Endothelial cell of umbilical vein (primary cell): Measurements from ENCODE around the gene SUMF1. TPM values are rescaled to one million over a fixed set of nuclear protein-coding genes. Genes with fewer than 3 reads are reported as not detected.

ENCODE experiments used
- BruUV-seq: library from RNA; stranded (reverse); fragments of 400-500 nt; replicated peaks from 2 replicates; lab custom pipeline; 2021; lab: Mats Ljungman, UMichigan
- CTCF ChIA-PET: fragments of 300-600, 350-600 bp; sonication (Branson Sonifier 250); formaldehyde crosslinking; loops from one replicate; lab custom pipeline; 2021; ENCODE audit warnings: antibody characterized with exemption, inconsistent platforms; lab: Charles Lee
- POLR2A ChIA-PET: fragments of 300-600, 350-600 bp; sonication (Branson Sonifier 250); formaldehyde crosslinking; loops from one replicate; lab custom pipeline; 2021; ENCODE audit warnings: antibody characterized with exemption, inconsistent platforms; lab: Charles Lee
- DNase-seq: peaks from one replicate; pipeline ENCODE4 v3.0.0-alpha.2; 2011; ENCODE audit warnings: low read depth, low spot score
- FAIRE-seq: peaks from 2 replicates; lab custom pipeline; 2011; peaks lifted over from hg19 to GRCh38; lab: Jason Lieb, UNC
- H2AFZ ChIP-seq: 2 replicates; pipeline ENCODE4 v1.6.0; 2012; ENCODE audit warnings: low read depth, low read length, control low read depth, inconsistent platforms
- H3K27ac ChIP-seq: 2 replicates; pipeline ENCODE4 v1.5.1; 2011; ENCODE audit warnings: low read depth, mild to moderate bottlenecking, control low read depth, low read length, moderate library complexity; ENCODE audit not compliant: insufficient read depth
- H3K27me3 ChIP-seq, 2 experiments: 2 replicates each; pipeline versions ENCODE4 v1.6.0 to v1.6.1; 2011; ENCODE audit warnings: low read length in 2 of 2, mixed read lengths in 1 of 2; ENCODE audit not compliant: control insufficient read depth in 2 of 2, insufficient read depth in 2 of 2
- H3K36me3 ChIP-seq, 2 experiments: 2 replicates in 1 of 2; 3 replicates in 1 of 2; pipeline ENCODE4 v1.5.1; 2011; ENCODE audit warnings: low read length in 2 of 2, mild to moderate bottlenecking in 1 of 2, moderate library complexity in 1 of 2; ENCODE audit not compliant: control insufficient read depth in 2 of 2, insufficient read depth in 2 of 2; ENCODE audit errors: extremely low read depth in 1 of 2
- H3K4me1 ChIP-seq: 3 replicates; pipeline ENCODE4 v1.5.1; 2011; ENCODE audit warnings: mild to moderate bottlenecking, low read length; ENCODE audit not compliant: control insufficient read depth, insufficient read depth; ENCODE audit errors: extremely low read depth
- H3K4me2 ChIP-seq: 2 replicates; pipeline ENCODE4 v1.6.1; 2011; ENCODE audit warnings: low read length, control low read depth, mixed read lengths; ENCODE audit not compliant: insufficient read depth
- H3K4me3 ChIP-seq, 3 experiments: fragments of 200-600 bp in 1 of 3; sonication (generic), shearing (Covaris generic) in 1 of 3; replicated peaks in 1 of 3; 2 replicates each; pipeline ENCODE4 v1.5.1; 2011 to 2016; ENCODE audit warnings: control low read depth in 3 of 3, low read length in 3 of 3, mild to moderate bottlenecking in 2 of 3, inconsistent platforms in 1 of 3, low read depth in 1 of 3, moderate library complexity in 1 of 3; ENCODE audit not compliant: insufficient read depth in 1 of 3
- H3K79me2 ChIP-seq: 2 replicates; pipeline ENCODE4 v1.6.0; 2012; ENCODE audit warnings: low read length, inconsistent platforms; ENCODE audit not compliant: control insufficient read depth, insufficient read depth
- H3K9ac ChIP-seq: replicated peaks from 2 replicates; pipeline ENCODE3; 2011; ENCODE audit warnings: low read length, control low read depth; ENCODE audit not compliant: insufficient read depth; ENCODE audit errors: extremely low read depth
- H3K9me1 ChIP-seq: replicated peaks from 3 replicates; pipeline ENCODE4 v1.6.0; 2011; ENCODE audit warnings: mild to moderate bottlenecking, low read length; ENCODE audit not compliant: control insufficient read depth, insufficient read depth; ENCODE audit errors: extremely low read depth
- H3K9me3 ChIP-seq: replicated peaks from 2 replicates; pipeline ENCODE4 v1.5.1; 2012; ENCODE audit warnings: low read length, inconsistent platforms; ENCODE audit not compliant: control insufficient read depth, insufficient read depth
- H4K20me1 ChIP-seq: replicated peaks from 2 replicates; pipeline ENCODE3; 2011; ENCODE audit warnings: mild to moderate bottlenecking, low read length; ENCODE audit not compliant: control insufficient read depth, insufficient read depth; ENCODE audit errors: extremely low read depth
- CTCF ChIP-seq, 2 donors: IDR thresholded peaks; 1 replicate in 1 of 2; 2 replicates in 1 of 2; pipeline ENCODE4 v1.5.1; 2011; ENCODE audit warnings: low read length in 2 of 2, mild to moderate bottlenecking in 2 of 2, moderate library complexity in 2 of 2, control low read depth in 1 of 2, inconsistent platforms in 1 of 2, low read depth in 1 of 2; ENCODE audit not compliant: insufficient read depth in 1 of 2; ENCODE audit errors: extremely low read depth in 1 of 2
- EZH2 ChIP-seq: IDR thresholded peaks from 2 replicates; pipeline ENCODE4 v1.6.1; 2012; ENCODE audit warnings: borderline replicate concordance, low read depth, mild to moderate bottlenecking, moderate library complexity, low read length, inconsistent platforms; ENCODE audit not compliant: severe bottlenecking
- FOS ChIP-seq: IDR thresholded peaks from 2 replicates; pipeline ENCODE4 v1.6.1; 2011; ENCODE audit warnings: mild to moderate bottlenecking, low read length, moderate library complexity, borderline replicate concordance; ENCODE audit not compliant: insufficient read depth
- GATA2 ChIP-seq: IDR thresholded peaks from 2 replicates; pipeline ENCODE4 v1.7.0; 2011; ENCODE audit warnings: low read depth, mild to moderate bottlenecking, moderate library complexity, mixed read lengths, low read length; ENCODE audit not compliant: insufficient read length, insufficient read depth
- JUN ChIP-seq: IDR thresholded peaks from 2 replicates; pipeline ENCODE4 v1.6.1; 2011; ENCODE audit warnings: borderline replicate concordance, low read depth; ENCODE audit not compliant: insufficient read length, insufficient read depth
- MYC ChIP-seq: IDR thresholded peaks from one replicate; pipeline ENCODE4 v1.6.1; 2011; ENCODE audit warnings: mild to moderate bottlenecking, low read depth, low read length
- POLR2A ChIP-seq: IDR thresholded peaks from 2 replicates; pipeline ENCODE4 v1.6.1; 2012; ENCODE audit warnings: low read depth, mild to moderate bottlenecking, control low read depth, low read length
- POLR2AphosphoS5 ChIP-seq: IDR thresholded peaks from 2 replicates; pipeline ENCODE4 v1.6.1; 2012; ENCODE audit warnings: low read depth, mild to moderate bottlenecking, control low read depth, low read length, moderate library complexity; ENCODE audit not compliant: insufficient read depth
- dilution Hi-C: fragments of 300-500 bp; cut with MboI; formaldehyde crosslinking; loops from one replicate; pipeline ENCODE4 v1.15.0; 2019; ENCODE audit warnings: low sequenced_read_pairs; ENCODE audit not compliant: extremely low pct_ligation_motif_present
- intact Hi-C: fragments of 100-400 bp; cut with micrococcal nuclease; formaldehyde crosslinking; loops from one replicate; pipeline ENCODE4 v1.10.0; 2022
- polyA plus RNA-seq, 4 experiments: library from polyadenylated mRNA; depleted of rRNA in 3 of 4; stranded (reverse) in 3 of 4; unstranded in 1 of 4; fragments of >200 nt; gene quantifications; 2 replicates each; pipeline versions ENCODE4 v1.2.1 to v1.2.3, GENCODE V29; 2011 to 2012; ENCODE audit warnings: missing spikeins in 1 of 4
- total RNA-seq: library from RNA; stranded (reverse); gene quantifications from 2 replicates; pipeline ENCODE4 v1.2.3, GENCODE V29; 2021
- TF ChIP-seq, protein P1 (sequence below): IDR thresholded peaks from 2 replicates; pipeline ENCODE4 v1.6.1; 2011; ENCODE audit not compliant: insufficient read depth, insufficient read length

Gene SUMF1
- total and polyA plus RNA-seq, 2 donors (not counting 3 experiments of a cell fraction or from before 2014, with no cell fraction given) = 31.5 to 46.8 TPM

DNA sequence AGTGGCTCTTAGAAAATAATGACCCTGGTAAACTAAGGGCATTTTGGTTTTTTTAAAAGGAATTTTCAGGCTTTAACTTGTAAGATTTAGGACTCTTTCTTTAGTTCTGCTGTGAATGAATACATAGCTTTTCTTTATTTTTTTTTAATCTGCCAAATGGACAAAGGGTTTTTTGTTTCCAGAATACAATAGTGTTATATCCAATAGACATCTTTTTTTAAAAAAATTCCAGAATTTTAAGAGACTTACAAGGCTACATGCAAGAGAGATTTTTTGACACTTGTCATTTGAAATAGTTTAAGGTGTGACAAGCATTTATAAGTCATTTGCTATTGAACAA, 125.8 kb downstream of the SUMF1 start:
- Histone ChIP-seq H3K4me1 (no peaks in the 10 kb centered on the region), H3K4me3 (no peak overlapping the region), H3K36me3 (no peaks in the 10 kb centered on the region), H4K20me1 (no peaks in the 10 kb centered on the region), H3K27ac (no peak overlapping the region), H3K9ac (no peak overlapping the region), H3K27me3 (no peaks in the 10 kb centered on the region), H3K9me1 (no peaks in the 10 kb centered on the region), H3K9me3 (no peaks in the 10 kb centered on the region), H3K79me2 (no peaks in the 10 kb centered on the region), H3K4me2 (no peak overlapping the region), H2AFZ (no peak overlapping the region)
- BruUV-seq = no TSS peak
- DNase-seq (no peak), FAIRE-seq (no peak)
- ChIA-PET CTCF (interaction anchor here (2.0 to 5.2 kb wide), 2 partner anchors 10 to 292 kb away, joined by 10 to 37 read pairs; no protein-coding TSS in a partner anchor), POLR2A (no interaction called here)
- intact Hi-C loops = no loop called here
- TF ChIP-seq MYC = no peak
- dilution Hi-C loops = no loop called here

DNA sequence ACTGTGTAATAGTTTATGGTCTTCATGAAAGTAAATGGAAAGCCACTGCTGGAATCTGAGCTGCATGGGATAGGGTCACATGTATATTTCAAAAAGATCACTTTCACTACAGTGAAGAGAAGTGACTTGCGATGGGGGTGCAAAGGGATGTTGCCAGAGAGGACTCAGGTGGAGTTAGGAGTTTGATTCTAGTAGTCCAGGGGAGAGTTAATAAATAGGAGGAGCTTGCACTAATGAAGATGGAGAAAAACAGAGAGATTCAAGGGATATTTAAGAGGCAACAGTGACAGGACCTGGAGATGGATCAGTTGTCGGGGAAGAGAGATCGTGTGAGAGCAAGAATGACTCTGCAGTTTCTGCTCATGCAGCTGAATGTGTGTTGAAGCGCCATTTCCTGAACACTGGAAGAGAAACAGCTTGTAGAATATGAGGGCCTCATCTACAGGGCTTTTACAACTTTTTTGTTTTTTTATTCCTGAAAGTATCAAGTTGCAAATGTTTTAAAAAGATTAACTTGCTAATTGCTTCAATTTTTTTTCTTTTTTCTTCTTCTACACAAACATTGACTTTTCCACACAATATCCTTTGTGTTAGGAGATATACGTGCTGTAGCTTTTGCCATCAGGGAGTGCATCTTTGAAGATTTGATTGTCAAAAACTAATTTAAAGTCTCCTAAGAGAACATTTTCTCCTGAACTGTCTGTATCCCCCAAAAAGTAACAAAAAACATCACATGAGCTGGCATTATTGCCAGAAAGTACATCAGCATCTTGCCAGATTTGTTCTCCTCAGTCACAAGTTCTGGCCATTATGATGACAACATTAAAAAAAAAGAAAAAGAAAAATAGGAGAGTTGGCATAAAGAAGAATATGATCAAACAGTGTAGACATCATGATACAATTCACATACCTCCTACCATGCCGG, 126.4 kb downstream of the SUMF1 start:
- DNase-seq (peak; percentile 28), FAIRE-seq (no peak)
- ChIA-PET CTCF (interaction anchor here (0.6 to 5.2 kb wide), 3 partner anchors 10 to 293 kb away, joined by 3 to 37 read pairs (median 10); no protein-coding TSS in a partner anchor), POLR2A (no interaction called here)
- dilution Hi-C loops = no loop called here
- no peaks in the 10 kb centered on the region for H3K36me3 ChIP-seq
- no peaks in the 10 kb centered on the region for H3K9me3 ChIP-seq
- H3K9ac ChIP-seq = no peak overlapping the region
- H3K79me2 ChIP-seq = no peaks in the 10 kb centered on the region
- no peaks in the 10 kb centered on the region for H3K4me1 ChIP-seq
- no peaks in the 10 kb centered on the region for H3K27me3 ChIP-seq
- BruUV-seq = no TSS peak
- H3K9me1 ChIP-seq = no peaks in the 10 kb centered on the region
- no peak overlapping the region for H3K4me2 ChIP-seq
- H2AFZ ChIP-seq = no peak overlapping the region
- H3K4me3 ChIP-seq = no peak overlapping the region
- H4K20me1 ChIP-seq = no peaks in the 10 kb centered on the region
- TF ChIP-seq JUN (no peak), CTCF (IDR thresholded peaks at IDR 0.05; ENCODE audit: extremely low read depth in 1 of 2, insufficient read depth in 1 of 2, low read depth in 1 of 2, low read length in 2 of 2) (no peak), POLR2AphosphoS5 (no peak), POLR2A (no peak), FOS (no peak), GATA2 (no peak), EZH2 (no peak), MYC (no peak)
- TF ChIP-seq, protein P1, sequence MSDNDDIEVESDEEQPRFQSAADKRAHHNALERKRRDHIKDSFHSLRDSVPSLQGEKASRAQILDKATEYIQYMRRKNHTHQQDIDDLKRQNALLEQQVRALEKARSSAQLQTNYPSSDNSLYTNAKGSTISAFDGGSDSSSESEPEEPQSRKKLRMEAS = no peak
- intact Hi-C loops = no loop called here
- H3K27ac ChIP-seq = no peak overlapping the region
